22Rv1 (cell line): ENCODE results near the gene CCDC73.

Experiments used
- CTCF ChIP-seq: fragments of 450-650 bp; IDR thresholded peaks from 2 replicates; pipeline ENCODE4 v1.5.1; 2017; ENCODE audit warnings: mild to moderate bottlenecking
- ZFX ChIP-seq: fragments of 450-650 bp; IDR thresholded peaks from 2 replicates; pipeline ENCODE4 v1.6.1; 2017; ENCODE audit warnings: antibody characterized with exemption, borderline replicate concordance

DNA sequence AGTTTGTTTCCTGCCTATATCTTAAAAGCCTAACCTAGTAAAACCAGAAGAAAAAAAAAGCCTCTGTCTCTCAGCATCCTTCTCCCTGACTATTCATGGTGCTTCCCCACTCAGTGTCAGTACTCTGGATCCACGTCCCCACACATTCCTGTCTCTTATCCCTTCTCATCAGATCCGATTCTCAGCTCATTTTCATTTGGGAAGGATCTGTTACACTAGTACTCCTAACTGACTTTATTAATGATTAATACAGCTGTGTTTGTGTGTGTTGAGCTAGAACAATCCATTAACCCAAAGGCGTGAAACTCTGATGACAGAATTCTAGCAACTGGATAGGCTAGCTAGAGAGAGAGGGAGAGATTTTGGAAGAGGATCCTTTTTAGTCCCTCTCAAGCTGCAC is 36.8 kb upstream of the CCDC73 start:
- TF ChIP-seq CTCF, result no peak
- TF ChIP-seq ZFX, result no peak
